PC-3 (cell line): ENCODE data around the gene VCAN.

Source experiments
- EZH2 ChIP-seq: fragments of 300-600 bp; sonication (generic); IDR thresholded peaks from one replicate; pipeline ENCODE4 v1.6.1; 2017; ENCODE audit warnings: antibody characterized with exemption, mild to moderate bottlenecking, low read length; ENCODE audit not compliant: unreplicated experiment
- EZH2phosphoT487 ChIP-seq: fragments of 300-600 bp; sonication (generic); IDR thresholded peaks from 2 replicates; pipeline ENCODE4 v1.6.1; 2018; ENCODE audit warnings: mild to moderate bottlenecking, antibody characterized with exemption, low read length, borderline replicate concordance

DNA sequence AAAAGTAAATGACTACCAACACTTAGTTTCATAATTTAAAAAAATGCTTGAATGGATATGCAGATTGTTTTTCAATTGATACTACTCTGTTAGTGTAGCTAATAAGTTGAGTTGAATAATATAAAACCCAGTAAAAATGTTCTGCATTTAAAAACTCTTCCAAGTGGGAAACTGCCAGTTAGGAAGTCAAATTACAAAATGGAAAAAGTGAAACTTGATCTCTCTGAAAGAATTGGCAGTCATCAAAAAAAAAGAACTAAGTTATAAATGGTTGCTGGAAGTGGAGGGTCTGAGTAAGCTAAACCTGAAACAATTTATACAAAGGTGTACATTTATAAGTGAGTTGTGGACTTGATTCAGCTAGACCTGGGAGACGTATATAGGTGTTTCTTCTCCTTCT, 52.4 kb downstream of the VCAN start:
- TF ChIP-seq EZH2 (no peak), EZH2phosphoT487 (no peak)
